Nephron progenitor cell (in vitro differentiated cells): ENCODE results near the gene METTL4.
"Not testable (repeated sequence)": the region's sequence is repeated elsewhere in the genome, so short reads cannot be mapped to it uniquely, and the experiment has no call there.

Experiments
- DNase-seq: peaks from one replicate; pipeline ENCODE4 v3.0.0; 2021
- H3K27ac Mint-ChIP-seq: 2 replicates; pipeline ENCODE4 v1.8.0; 2021; ENCODE audit warnings: mild to moderate bottlenecking, moderate library complexity, mixed read lengths
- H3K27me3 Mint-ChIP-seq: 2 replicates; pipeline ENCODE4 v1.8.0; 2021; ENCODE audit warnings: mild to moderate bottlenecking, low read depth, mixed read lengths; ENCODE audit not compliant: poor library complexity
- H3K36me3 Mint-ChIP-seq: 2 replicates; pipeline ENCODE4 v1.8.0; 2021; ENCODE audit warnings: low read depth, mixed read lengths
- H3K4me1 Mint-ChIP-seq: 2 replicates; pipeline ENCODE4 v1.8.0; 2021; ENCODE audit warnings: mixed read lengths
- H3K4me3 Mint-ChIP-seq: 2 replicates; pipeline ENCODE4 v1.8.0; 2021; ENCODE audit warnings: mild to moderate bottlenecking, moderate library complexity, mixed read lengths
- H3K9me3 Mint-ChIP-seq: 2 replicates; pipeline ENCODE4 v1.8.0; 2021; ENCODE audit warnings: mild to moderate bottlenecking, moderate library complexity, mixed read lengths
- TF ChIP-seq, protein P1 (sequence below): fragments of 200-600 bp; sonication (generic); IDR thresholded peaks from 2 replicates; pipeline ENCODE4 v1.5.0; 2021; ENCODE audit warnings: antibody characterized with exemption

METTL4 gene

DNA sequence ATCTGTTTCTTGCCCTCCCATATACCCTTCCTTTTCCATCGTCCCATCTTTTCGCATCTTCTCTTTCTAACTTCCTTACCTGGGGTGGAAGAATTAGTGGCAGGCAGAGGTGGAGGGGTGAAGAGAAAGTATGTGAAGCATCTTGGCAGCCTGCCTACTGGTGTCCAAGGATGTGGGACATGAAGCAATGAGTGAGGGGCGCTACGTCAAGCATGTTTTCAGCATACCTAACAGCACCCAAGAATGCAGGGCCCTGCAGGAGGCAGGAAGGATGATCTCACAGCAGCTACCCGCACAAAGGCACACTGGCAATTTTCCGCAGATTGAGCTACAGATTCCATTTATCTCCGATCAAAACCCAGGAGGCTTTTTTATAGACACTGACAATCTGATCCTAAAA, 42.2 kb downstream of the METTL4 start:
- Mint-ChIP-seq H3K27ac (no peak overlapping the region), H3K9me3 (peaks cover 46% of the 10 kb centered on the region), H3K4me1 (peaks cover 5% of the 10 kb centered on the region), H3K36me3 (peaks cover 49% of the 10 kb centered on the region), H3K4me3 (no peak overlapping the region), H3K27me3 (peaks cover 5% of the 10 kb centered on the region)
- TF ChIP-seq, protein P1, sequence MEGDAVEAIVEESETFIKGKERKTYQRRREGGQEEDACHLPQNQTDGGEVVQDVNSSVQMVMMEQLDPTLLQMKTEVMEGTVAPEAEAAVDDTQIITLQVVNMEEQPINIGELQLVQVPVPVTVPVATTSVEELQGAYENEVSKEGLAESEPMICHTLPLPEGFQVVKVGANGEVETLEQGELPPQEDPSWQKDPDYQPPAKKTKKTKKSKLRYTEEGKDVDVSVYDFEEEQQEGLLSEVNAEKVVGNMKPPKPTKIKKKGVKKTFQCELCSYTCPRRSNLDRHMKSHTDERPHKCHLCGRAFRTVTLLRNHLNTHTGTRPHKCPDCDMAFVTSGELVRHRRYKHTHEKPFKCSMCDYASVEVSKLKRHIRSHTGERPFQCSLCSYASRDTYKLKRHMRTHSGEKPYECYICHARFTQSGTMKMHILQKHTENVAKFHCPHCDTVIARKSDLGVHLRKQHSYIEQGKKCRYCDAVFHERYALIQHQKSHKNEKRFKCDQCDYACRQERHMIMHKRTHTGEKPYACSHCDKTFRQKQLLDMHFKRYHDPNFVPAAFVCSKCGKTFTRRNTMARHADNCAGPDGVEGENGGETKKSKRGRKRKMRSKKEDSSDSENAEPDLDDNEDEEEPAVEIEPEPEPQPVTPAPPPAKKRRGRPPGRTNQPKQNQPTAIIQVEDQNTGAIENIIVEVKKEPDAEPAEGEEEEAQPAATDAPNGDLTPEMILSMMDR = no peak
- DNase-seq = no peak

DNA sequence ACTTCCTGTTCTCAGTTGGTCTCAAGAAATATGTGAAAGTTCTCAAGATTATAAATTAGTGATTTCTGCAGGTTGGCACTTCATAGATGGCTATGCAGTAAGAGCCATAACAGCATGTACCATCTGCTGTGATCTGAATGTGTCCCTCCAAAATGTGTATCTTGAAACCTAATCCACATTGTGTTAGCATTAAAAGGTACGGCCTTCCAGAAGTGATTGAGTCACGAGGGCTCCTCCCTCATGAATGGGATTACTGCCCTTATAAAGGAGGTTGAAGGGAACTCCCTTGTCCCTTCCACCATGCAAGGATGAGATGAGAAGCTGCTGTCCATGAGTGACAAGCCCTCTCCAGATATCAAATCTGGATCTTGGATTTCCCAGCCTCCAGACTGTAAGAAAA, 45.0 kb downstream of the METTL4 start:
- Mint-ChIP-seq H3K9me3 (peaks cover 20% of the 10 kb centered on the region), H3K27ac (no peak overlapping the region), H3K36me3 (peaks cover 21% of the 10 kb centered on the region), H3K27me3 (no peaks in the 10 kb centered on the region), H3K4me1 (peaks cover 18% of the 10 kb centered on the region), H3K4me3 (no peak overlapping the region)
- TF ChIP-seq, protein P1 = no peak
- no peak for DNase-seq

DNA sequence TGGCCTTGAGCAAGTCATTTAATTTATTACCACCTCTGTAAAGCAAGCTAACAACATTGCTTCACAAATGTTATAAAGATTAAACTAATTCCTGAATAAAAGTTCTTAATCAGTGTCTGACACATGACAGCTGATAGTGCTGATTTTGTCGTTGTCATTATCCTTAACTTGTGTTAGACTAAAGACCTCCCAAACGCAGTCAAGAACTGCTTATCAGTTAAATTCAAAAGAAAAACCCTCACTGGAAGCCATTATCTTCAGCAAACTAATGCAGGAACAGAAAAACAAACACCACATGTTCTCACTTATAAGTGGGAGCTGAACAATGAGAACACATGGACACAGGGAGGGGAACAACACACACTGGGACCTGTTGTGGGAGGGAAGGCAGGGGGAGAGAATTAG, 46.5 kb downstream of the METTL4 start:
- not testable (repeated sequence) for DNase-seq, H3K4me3 Mint-ChIP-seq, H3K36me3 Mint-ChIP-seq, H3K27me3 Mint-ChIP-seq
- Mint-ChIP-seq H3K27ac (peak overlapping the region; percentile 74), H3K4me1 (peaks cover 18% of the 10 kb centered on the region), H3K9me3 (peaks cover 11% of the 10 kb centered on the region)

DNA sequence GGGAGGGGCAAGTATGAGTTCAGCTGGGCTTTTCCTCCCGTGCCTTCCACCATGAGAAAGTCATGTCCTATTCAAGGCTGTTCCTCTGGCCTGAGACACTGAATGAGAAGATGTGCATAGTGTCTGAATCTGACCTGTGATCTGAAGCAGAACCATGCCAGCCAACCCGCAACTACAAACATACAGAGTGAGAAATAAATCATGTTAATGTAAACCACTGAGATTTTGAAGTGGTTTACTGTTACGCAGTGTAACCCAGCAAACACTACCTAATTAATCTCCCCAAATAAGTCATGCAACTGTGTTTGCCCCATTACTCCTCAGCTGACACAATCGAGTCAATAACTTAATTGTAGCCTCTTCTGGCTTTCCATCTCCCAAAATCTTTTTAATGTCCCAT, 49.2 kb downstream of the METTL4 start:
- Mint-ChIP-seq H3K4me3 (no peak overlapping the region), H3K27me3 (peaks cover 4% of the 10 kb centered on the region), H3K4me1 (peaks cover 34% of the 10 kb centered on the region), H3K9me3 (peaks cover 3% of the 10 kb centered on the region), H3K27ac (peak overlapping the region; percentile 24), H3K36me3 (no peaks in the 10 kb centered on the region)
- DNase-seq = no peak
- TF ChIP-seq, protein P1 = no peak

DNA sequence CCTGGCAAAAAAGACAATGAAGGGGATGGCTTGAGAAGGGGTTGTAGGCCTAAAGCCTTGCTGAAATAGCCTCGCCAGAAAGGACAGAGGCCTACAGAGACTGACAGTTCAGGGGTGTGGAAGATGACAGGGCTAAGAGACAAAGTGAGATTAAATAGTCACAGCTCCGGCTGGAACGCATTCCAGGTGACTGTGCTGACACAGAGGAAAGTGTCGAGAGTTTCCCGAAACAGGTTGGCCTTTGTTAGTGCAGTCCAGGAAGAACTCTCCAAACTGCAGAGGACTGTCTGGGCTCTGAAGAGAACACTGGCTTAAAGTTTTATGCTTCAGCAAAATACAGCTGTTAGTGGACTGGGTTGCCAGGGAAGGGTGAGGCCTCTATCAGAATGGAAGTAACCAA, 52.8 kb downstream of the METTL4 start:
- peak overlapping the region; percentile 89 for H3K27ac Mint-ChIP-seq
- peaks cover 3% of the 10 kb centered on the region for H3K9me3 Mint-ChIP-seq
- H3K4me3 Mint-ChIP-seq = no peak overlapping the region
- H3K27me3 Mint-ChIP-seq = peaks cover 4% of the 10 kb centered on the region
- H3K36me3 Mint-ChIP-seq = peaks cover 4% of the 10 kb centered on the region
- H3K4me1 Mint-ChIP-seq = peaks cover 49% of the 10 kb centered on the region
- TF ChIP-seq, protein P1 = no peak
- no peak for DNase-seq

DNA sequence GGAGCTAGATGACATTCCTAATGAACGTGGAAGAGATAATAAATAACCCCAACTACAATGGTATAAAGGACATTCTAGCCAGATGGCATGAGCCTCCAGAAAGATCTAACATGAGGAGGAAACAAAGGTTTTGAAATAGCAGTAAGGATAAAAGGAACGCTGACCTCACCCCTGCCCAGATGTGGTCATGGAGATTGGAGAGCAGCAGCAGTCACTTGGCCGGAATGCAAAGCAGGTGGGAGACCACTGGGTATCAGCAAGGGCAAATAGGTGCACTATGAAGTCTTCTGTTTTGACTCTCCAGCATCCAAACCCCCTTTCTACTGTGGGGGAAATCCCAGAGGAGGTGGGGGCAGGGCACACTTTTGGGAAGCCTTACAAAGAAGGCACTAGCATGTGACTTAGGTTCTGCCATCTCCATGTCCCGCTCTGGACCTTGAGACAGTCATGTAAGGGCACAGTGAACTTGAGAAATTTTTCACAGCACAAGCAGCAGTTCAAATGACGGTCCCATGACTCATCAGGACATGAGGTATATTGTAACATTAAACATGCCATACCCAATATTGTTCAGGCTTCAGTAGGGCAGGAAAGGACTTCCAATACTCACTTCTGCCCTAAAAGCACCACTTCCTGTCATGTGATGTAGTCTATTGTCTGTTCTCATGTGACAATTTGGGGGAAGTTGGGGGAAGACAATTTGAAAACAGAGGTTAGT, 55.2 kb downstream of the METTL4 start:
- Mint-ChIP-seq H3K4me3 (no peak overlapping the region), H3K36me3 (peaks cover 4% of the 10 kb centered on the region), H3K27me3 (peaks cover 4% of the 10 kb centered on the region), H3K9me3 (peaks cover 3% of the 10 kb centered on the region), H3K27ac (no peak overlapping the region), H3K4me1 (peaks cover 53% of the 10 kb centered on the region)
- DNase-seq = no peak
- TF ChIP-seq, protein P1 = no peak
